GM19452 (cell line): ENCODE results near the gene SELENOV.

Experiments used
- ATAC-seq: cut with Tn5 transposase; IDR thresholded peaks from one replicate; pipeline ENCODE4 v1.9.1; 2021; ENCODE audit not compliant: unreplicated experiment

SELENOV gene

GRCh38 chr19:39557811-39558623 is 43.1 kb downstream of the SELENOV start:
- ATAC-seq: no peak

GRCh38 chr19:39558624-39559117 is 43.7 kb downstream of the SELENOV start:
- no peak for ATAC-seq

- no peak for ATAC-seq
Observed at GRCh38 chr19:39563408-39563807, 48.5 kb downstream of the SELENOV start.

GRCh38 chr19:39566064-39566463 is 51.1 kb downstream of the SELENOV start:
- no peak for ATAC-seq

- no peak for ATAC-seq
Observed at GRCh38 chr19:39568604-39569003, 53.7 kb downstream of the SELENOV start.
